K562 (cell line): Measurements from ENCODE around the gene IGSF9. TPM values are rescaled to one million over a fixed set of nuclear protein-coding genes. Genes with fewer than 3 reads are reported as not detected.

ENCODE experiments used
- ATAC-seq: fragments of 200-7000 bp; cut with Tn5 transposase; 3 replicates; pipeline ENCODE4 v1.9.1; 2020; ENCODE audit warnings: moderate library complexity
- BruUV-seq: library from RNA; stranded (reverse); fragments of 400-500 nt; replicated peaks from 2 replicates; lab custom pipeline; 2021; lab: Mats Ljungman, UMichigan
- CTCF ChIA-PET: fragments of 300-600 bp; formaldehyde crosslinking; extraction: SDS; loops from one replicate; lab custom pipeline; 2021; ENCODE audit warnings: low intra/inter-chr PET ratio; lab: Yijun Ruan, JAX
- POLR2A ChIA-PET: fragments of 300-600, 350-650 bp; sonication (Branson Sonifier 250); formaldehyde crosslinking; extraction: SDS; loops from one replicate; lab custom pipeline; 2021; ENCODE audit warnings: antibody characterized with exemption, inconsistent platforms; lab: Yijun Ruan, JAX
- DNase-seq, 4 experiments: peaks; one replicate each; pipeline versions ENCODE4 v3.0.0 to v3.0.0-alpha.2; 2011 to 2018; ENCODE audit warnings: low spot score in 3 of 4, mixed read lengths in 3 of 4; ENCODE audit errors: extremely low read depth in 1 of 4
- FAIRE-seq: peaks from 2 replicates; lab custom pipeline; 2011; peaks lifted over from hg19 to GRCh38; lab: Jason Lieb, UNC
- H2AFZ ChIP-seq: 2 replicates; pipeline ENCODE4 v1.6.0; 2011; ENCODE audit warnings: low read depth, low read length, control low read depth, inconsistent platforms
- H3K27ac ChIP-seq: fragments of 200-600 bp; 3 replicates; pipeline ENCODE4 v1.8.0; 2011; ENCODE audit warnings: low read depth, mild to moderate bottlenecking, control low read depth, inconsistent platforms, low read length, moderate library complexity, mixed read lengths; ENCODE audit errors: extremely low read depth
- H3K27me3 ChIP-seq, 2 experiments: fragments of 300-600 bp in 1 of 2; 2 replicates in 1 of 2; 3 replicates in 1 of 2; pipeline versions ENCODE4 v1.6.0 to v1.8.0; 2011; ENCODE audit warnings: inconsistent platforms in 2 of 2, low read length in 2 of 2, mild to moderate bottlenecking in 1 of 2, mixed read lengths in 1 of 2, moderate library complexity in 1 of 2; ENCODE audit not compliant: control insufficient read depth in 2 of 2, insufficient read depth in 2 of 2
- H3K36me3 ChIP-seq: fragments of 300-600 bp; 3 replicates; pipeline ENCODE4 v1.8.0; 2011; ENCODE audit warnings: mild to moderate bottlenecking, low read length, inconsistent platforms; ENCODE audit not compliant: control insufficient read depth, insufficient read depth
- H3K4me1 ChIP-seq, 2 experiments: fragments of 200-600 bp in 1 of 2; replicated peaks in 1 of 2; 2 replicates in 1 of 2; 3 replicates in 1 of 2; pipeline versions ENCODE4 v1.5.1 to v1.8.0; 2011; ENCODE audit warnings: inconsistent platforms in 2 of 2, low read length in 2 of 2, mild to moderate bottlenecking in 1 of 2, mixed read lengths in 1 of 2, moderate library complexity in 1 of 2; ENCODE audit not compliant: control insufficient read depth in 2 of 2, insufficient read depth in 2 of 2
- H3K4me2 ChIP-seq: 2 replicates; pipeline ENCODE4 v1.6.1; 2011; ENCODE audit warnings: low read length, control low read depth, inconsistent platforms, mixed read lengths; ENCODE audit not compliant: insufficient read depth
- H3K4me3 ChIP-seq: fragments of 200-600 bp; sonication (generic), shearing (Covaris generic); 2 replicates; pipeline ENCODE4 v1.5.1; 2016; ENCODE audit warnings: control low read depth, inconsistent platforms
- H3K79me2 ChIP-seq: fragments of 200-600 bp; 3 replicates; pipeline ENCODE4 v1.8.0; 2011; ENCODE audit warnings: low read length, inconsistent platforms; ENCODE audit not compliant: control insufficient read depth, insufficient read depth
- H3K9ac ChIP-seq, 2 experiments: 2 replicates each; pipeline versions ENCODE4 v1.6.0 to v1.6.1; 2011; ENCODE audit warnings: low read depth in 2 of 2, low read length in 2 of 2, control low read depth in 1 of 2, inconsistent platforms in 1 of 2, mild to moderate bottlenecking in 1 of 2, mixed read lengths in 1 of 2; ENCODE audit not compliant: insufficient read depth in 1 of 2
- H3K9me1 ChIP-seq: one replicate; pipeline ENCODE4 v1.6.0; 2011; ENCODE audit warnings: inconsistent platforms, mild to moderate bottlenecking, low read length, moderate library complexity; ENCODE audit not compliant: control insufficient read depth, insufficient read depth
- H3K9me3 ChIP-seq: replicated peaks from 2 replicates; pipeline ENCODE4 v1.5.1; 2011; ENCODE audit warnings: low read depth, low read length, inconsistent platforms; ENCODE audit not compliant: control insufficient read depth, insufficient read depth
- H4K20me1 ChIP-seq: replicated peaks from 2 replicates; pipeline ENCODE4 v1.6.1; 2011; ENCODE audit warnings: low read length, inconsistent platforms, mixed read lengths; ENCODE audit not compliant: control insufficient read depth, insufficient read depth
- NR4A1 ChIP-seq, 2 experiments: fragments of 250-450 bp in 1 of 2; fragments of 450-650 bp in 1 of 2; sonication (Bioruptor Pico) in 1 of 2; IDR thresholded peaks; 2 replicates each; pipeline versions ENCODE4 v1.4.0 to v1.6.1; 2016 to 2020; ENCODE audit warnings: mild to moderate bottlenecking in 2 of 2, missing compliant biosample characterization in 1 of 2, missing genetic modification characterization in 1 of 2, moderate library complexity in 1 of 2
- NUFIP1 ChIP-seq: fragments of 450-650 bp; IDR thresholded peaks from 2 replicates; pipeline ENCODE4 v1.6.1; 2018; ENCODE audit not compliant: partially characterized antibody
- POLR2G ChIP-seq: fragments of 200-400 bp; formaldehyde crosslinking; IDR thresholded peaks from 2 replicates; pipeline ENCODE4 v1.6.1; 2017; ENCODE audit warnings: low read depth, mild to moderate bottlenecking, antibody characterized with exemption, low read length, moderate library complexity
- PTTG1 ChIP-seq: fragments of 450-650 bp; IDR thresholded peaks from 2 replicates; pipeline ENCODE4 v1.6.1; 2016; ENCODE audit warnings: low read depth, mild to moderate bottlenecking, missing genetic modification characterization, missing compliant biosample characterization
- WGBS: fragments of 100-300 bp; shearing (Covaris generic); methylation state at CpG from one replicate; pipeline ENCODE4 v1.1.6; 2016; ENCODE audit warnings: low coverage, mixed read lengths; ENCODE audit not compliant: insufficient coverage; ENCODE audit errors: missing lambda C conversion rate; 5-methylcytosine and 5-hydroxymethylcytosine counted together
- in situ Hi-C: fragments of 300-500 bp; cut with MboI; formaldehyde crosslinking; loops from 4 replicates; pipeline ENCODE4 v1.15.0; 2018; ENCODE audit warnings: inconsistent platforms, mixed read lengths
- intact Hi-C: fragments of 100-400 bp; cut with micrococcal nuclease; formaldehyde crosslinking; loops from 2 replicates; pipeline ENCODE4 v1.14.2; 2022
- polyA plus RNA-seq, 8 experiments: library from polyadenylated mRNA; depleted of rRNA in 4 of 8; stranded (reverse) in 5 of 8; unstranded in 3 of 8; fragments of >200 nt; fragmentation: Nextera tagmentation in 2 of 8; fragmentation: Illumina TruSeq in 1 of 8; extraction: Ambion mirVana in 2 of 8; extraction: Trizol in 1 of 8; gene quantifications; 2 replicates each; pipeline versions ENCODE4 v1.2.1 to v1.2.3, GENCODE V29; 2011 to 2014; ENCODE audit warnings: inconsistent platforms in 1 of 8, missing spikeins in 1 of 8
- total RNA-seq, 7 experiments: library from RNA; depleted of rRNA in 6 of 7; stranded (reverse); fragments of >200 nt in 6 of 7; fragmentation: Illumina TruSeq in 2 of 7; extraction: Trizol in 2 of 7; gene quantifications; 2 replicates each; pipeline versions ENCODE4 v1.2.1 to v1.2.3, GENCODE V29; 2011 to 2021; ENCODE audit warnings: low replicate concordance in 1 of 7
- TF ChIP-seq, protein P1 (sequence below): fragments of 450-650 bp; formaldehyde crosslinking; IDR thresholded peaks from 2 replicates; pipeline ENCODE4 v1.4.0; 2022; ENCODE audit warnings: missing genetic modification characterization
- TF ChIP-seq, protein P2 (sequence below): fragments of 250-450 bp; sonication (Bioruptor Pico); IDR thresholded peaks from 2 replicates; pipeline ENCODE4 v1.4.0; 2020; ENCODE audit warnings: mild to moderate bottlenecking
- TF ChIP-seq, protein P3 (sequence below): fragments of 250-450 bp; sonication (Bioruptor Pico); IDR thresholded peaks from 2 replicates; pipeline ENCODE4 v1.4.0; 2020
- TF ChIP-seq, protein P4 (sequence below): IDR thresholded peaks from 3 replicates; pipeline ENCODE4 v1.6.1; 2011; ENCODE audit warnings: borderline replicate concordance, mild to moderate bottlenecking; ENCODE audit not compliant: insufficient read length, insufficient read depth

Gene IGSF9
- total and polyA plus RNA-seq, 9 of the 15 experiments (the other 6 are each of a cell fraction or from before 2014, with no cell fraction given), result 0.03 to 0.29 (median 0.07) TPM; not detected in 1

DNA sequence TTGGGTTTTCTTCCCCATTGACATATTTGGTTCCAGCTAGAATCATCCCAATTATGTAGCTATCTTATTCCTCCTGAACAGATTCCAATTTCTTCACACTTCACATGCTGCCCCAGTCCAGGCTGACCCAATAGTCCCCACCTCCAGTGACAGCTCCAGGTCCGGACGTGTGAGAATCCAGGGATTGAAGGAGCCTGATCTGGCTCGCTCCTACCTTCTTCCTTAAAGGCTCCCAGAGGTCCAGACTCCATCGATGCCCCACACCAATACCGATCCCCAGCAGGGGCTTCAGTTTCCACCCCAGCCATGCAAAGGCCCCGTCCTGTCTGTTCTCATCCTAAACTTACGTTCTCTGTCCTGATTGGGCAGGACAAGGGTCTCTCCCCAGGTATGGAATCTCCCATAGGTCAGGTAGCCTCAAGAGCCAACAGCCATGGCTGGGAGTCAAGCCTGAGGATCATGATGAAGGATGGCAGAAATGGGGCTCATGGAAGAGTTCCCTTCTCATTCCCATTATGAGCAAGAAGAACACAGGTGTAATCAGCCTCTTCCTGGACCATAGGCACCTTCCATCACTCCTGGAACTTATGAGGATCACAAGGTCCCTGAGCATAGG lies 29.0 kb upstream of the IGSF9 start:
- in situ Hi-C loops (no loop called here), intact Hi-C loops (no loop called here)
- H3K9ac ChIP-seq, result no peak overlapping the region
- CTCF ChIA-PET, result no interaction called here
- H3K4me2 ChIP-seq, result no peak overlapping the region
- FAIRE-seq (no peak), ATAC-seq (no peak), DNase-seq (no peak)
- POLR2A ChIA-PET, result interaction anchor here (0.8 kb wide), 1 partner anchor 9 kb away, joined by 3 read pairs; no protein-coding TSS in a partner anchor
- no peaks in the 10 kb centered on the region for H3K36me3 ChIP-seq
- H2AFZ ChIP-seq, result no peak overlapping the region
- no TSS peak for BruUV-seq
- H3K9me1 ChIP-seq, result no peaks in the 10 kb centered on the region
- peaks cover 7 to 43% of the 10 kb centered on the region in 2 experiments; a peak in 4 of 5 replicates for H3K27me3 ChIP-seq
- TF ChIP-seq, protein P1, sequence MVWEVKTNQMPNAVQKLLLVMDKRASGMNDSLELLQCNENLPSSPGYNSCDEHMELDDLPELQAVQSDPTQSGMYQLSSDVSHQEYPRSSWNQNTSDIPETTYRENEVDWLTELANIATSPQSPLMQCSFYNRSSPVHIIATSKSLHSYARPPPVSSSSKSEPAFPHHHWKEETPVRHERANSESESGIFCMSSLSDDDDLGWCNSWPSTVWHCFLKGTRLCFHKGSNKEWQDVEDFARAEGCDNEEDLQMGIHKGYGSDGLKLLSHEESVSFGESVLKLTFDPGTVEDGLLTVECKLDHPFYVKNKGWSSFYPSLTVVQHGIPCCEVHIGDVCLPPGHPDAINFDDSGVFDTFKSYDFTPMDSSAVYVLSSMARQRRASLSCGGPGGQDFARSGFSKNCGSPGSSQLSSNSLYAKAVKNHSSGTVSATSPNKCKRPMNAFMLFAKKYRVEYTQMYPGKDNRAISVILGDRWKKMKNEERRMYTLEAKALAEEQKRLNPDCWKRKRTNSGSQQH (CRISPR knock-in tag), result no peak
- TF ChIP-seq NUFIP1 (no peak), NR4A1 (CRISPR knock-in tag; IDR thresholded peaks at IDR 0.05) (no peak), NR4A1 (tag; IDR thresholded peaks at IDR 0.05) (no peak), POLR2G (no peak), PTTG1 (no peak)
- TF ChIP-seq, protein P2, sequence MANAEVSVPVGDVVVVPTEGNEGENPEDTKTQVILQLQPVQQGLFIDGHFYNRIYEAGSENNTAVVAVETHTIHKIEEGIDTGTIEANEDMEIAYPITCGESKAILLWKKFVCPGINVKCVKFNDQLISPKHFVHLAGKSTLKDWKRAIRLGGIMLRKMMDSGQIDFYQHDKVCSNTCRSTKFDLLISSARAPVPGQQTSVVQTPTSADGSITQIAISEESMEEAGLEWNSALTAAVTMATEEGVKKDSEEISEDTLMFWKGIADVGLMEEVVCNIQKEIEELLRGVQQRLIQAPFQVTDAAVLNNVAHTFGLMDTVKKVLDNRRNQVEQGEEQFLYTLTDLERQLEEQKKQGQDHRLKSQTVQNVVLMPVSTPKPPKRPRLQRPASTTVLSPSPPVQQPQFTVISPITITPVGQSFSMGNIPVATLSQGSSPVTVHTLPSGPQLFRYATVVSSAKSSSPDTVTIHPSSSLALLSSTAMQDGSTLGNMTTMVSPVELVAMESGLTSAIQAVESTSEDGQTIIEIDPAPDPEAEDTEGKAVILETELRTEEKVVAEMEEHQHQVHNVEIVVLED (CRISPR knock-in tag), result no peak
- TF ChIP-seq, protein P3, sequence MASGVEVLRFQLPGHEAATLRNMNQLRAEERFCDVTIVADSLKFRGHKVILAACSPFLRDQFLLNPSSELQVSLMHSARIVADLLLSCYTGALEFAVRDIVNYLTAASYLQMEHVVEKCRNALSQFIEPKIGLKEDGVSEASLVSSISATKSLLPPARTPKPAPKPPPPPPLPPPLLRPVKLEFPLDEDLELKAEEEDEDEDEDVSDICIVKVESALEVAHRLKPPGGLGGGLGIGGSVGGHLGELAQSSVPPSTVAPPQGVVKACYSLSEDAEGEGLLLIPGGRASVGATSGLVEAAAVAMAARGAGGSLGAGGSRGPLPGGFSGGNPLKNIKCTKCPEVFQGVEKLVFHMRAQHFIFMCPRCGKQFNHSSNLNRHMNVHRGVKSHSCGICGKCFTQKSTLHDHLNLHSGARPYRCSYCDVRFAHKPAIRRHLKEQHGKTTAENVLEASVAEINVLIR (CRISPR knock-in tag), result no peak
- TF ChIP-seq, protein P4, sequence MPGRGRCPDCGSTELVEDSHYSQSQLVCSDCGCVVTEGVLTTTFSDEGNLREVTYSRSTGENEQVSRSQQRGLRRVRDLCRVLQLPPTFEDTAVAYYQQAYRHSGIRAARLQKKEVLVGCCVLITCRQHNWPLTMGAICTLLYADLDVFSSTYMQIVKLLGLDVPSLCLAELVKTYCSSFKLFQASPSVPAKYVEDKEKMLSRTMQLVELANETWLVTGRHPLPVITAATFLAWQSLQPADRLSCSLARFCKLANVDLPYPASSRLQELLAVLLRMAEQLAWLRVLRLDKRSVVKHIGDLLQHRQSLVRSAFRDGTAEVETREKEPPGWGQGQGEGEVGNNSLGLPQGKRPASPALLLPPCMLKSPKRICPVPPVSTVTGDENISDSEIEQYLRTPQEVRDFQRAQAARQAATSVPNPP, result no peak
- H3K4me3 ChIP-seq, result no peak overlapping the region
- H3K9me3 ChIP-seq, result no peaks in the 10 kb centered on the region
- no peaks in the 10 kb centered on the region for H3K4me1 ChIP-seq
- WGBS, result under 1% methylated on average over 7 of the region's 7 CpGs
- H3K79me2 ChIP-seq, result no peaks in the 10 kb centered on the region
- peaks cover 5% of the 10 kb centered on the region; the same call in 1 of the 2 replicates for H4K20me1 ChIP-seq
- H3K27ac ChIP-seq, result no peak overlapping the region
